Peyer's patch (tissue), 4 donors: ENCODE results near the gene FOXF1. TPM values are rescaled to one million over a fixed set of nuclear protein-coding genes. Genes with fewer than 3 reads are reported as not detected.

Experiments
- DNase-seq, 3 donors: peaks; one replicate each; pipeline ENCODE4 v3.0.0-alpha.2; 2017 to 2019
- H3K27ac ChIP-seq, 4 donors: fragments of 200-600 bp; sonication (generic); one replicate each; pipeline ENCODE4 v1.5.1; 2016 to 2019
- H3K27me3 ChIP-seq, 2 donors: fragments of 200-600 bp; sonication (generic); one replicate each; pipeline ENCODE4 v1.5.1; 2019
- H3K36me3 ChIP-seq, 3 donors: fragments of 200-600 bp; sonication (generic); one replicate each; pipeline ENCODE4 v1.5.1; 2016 to 2019
- H3K4me1 ChIP-seq, 4 donors: fragments of 200-600 bp; sonication (generic); one replicate each; pipeline ENCODE4 v1.5.1; 2016 to 2019
- H3K4me3 ChIP-seq, 4 donors: fragments of 200-600 bp; sonication (generic); 1 replicate in 3 of 4; 2 replicates in 1 of 4; pipeline ENCODE4 v1.5.1; 2016 to 2019; ENCODE audit warnings: mild to moderate bottlenecking in 1 of 4
- H3K9me3 ChIP-seq, 4 donors: fragments of 200-600 bp; sonication (generic); one replicate each; pipeline ENCODE4 v1.5.1; 2016 to 2019; ENCODE audit warnings: mild to moderate bottlenecking in 1 of 4
- CTCF ChIP-seq, 6 experiments: fragments of 450-650 bp in 4 of 6; fragments of 200-600 bp in 2 of 6; sonication (generic) in 1 of 6; IDR thresholded peaks; one replicate each; pipeline ENCODE4 v1.5.1; 2017 to 2019; ENCODE audit warnings: antibody characterized with exemption in 6 of 6, mild to moderate bottlenecking in 3 of 6, moderate library complexity in 1 of 6
- POLR2A ChIP-seq, 2 donors: fragments of 450-650 bp; IDR thresholded peaks; one replicate each; pipeline ENCODE4 v1.5.1; 2017; ENCODE audit warnings: antibody characterized with exemption in 2 of 2, mild to moderate bottlenecking in 2 of 2, moderate library complexity in 2 of 2
- total RNA-seq, 4 donors: library from RNA; depleted of rRNA; stranded (reverse); fragments of >200 nt; gene quantifications; one replicate each; pipeline ENCODE4 v1.1.0, GENCODE V29; 2016

The FOXF1 gene
- total RNA-seq, 4 donors from 2014 or later, result 4.4 to 36.3 (median 9.0) TPM

GRCh38 chr16:86508947-86509758 lies 1.2 kb upstream of the FOXF1 start:
- Histone ChIP-seq H3K27ac (peak overlapping the region; percentile 70 to 99 (median 86)), H3K36me3 (peaks cover 0 to 4% (median 0%) of the 10 kb centered on the region in 3 donors), H3K4me3 (peak overlapping the region; percentile 42 to 63 (median 60)), H3K9me3 (no peaks in the 10 kb centered on the region), H3K27me3 (peaks cover 0 to 9% of the 10 kb centered on the region in 2 donors), H3K4me1 (peaks cover 0 to 19% (median 9%) of the 10 kb centered on the region in 4 donors)
- TF ChIP-seq POLR2A (IDR thresholded peaks at IDR 0.05), result no peak
- no peak for TF ChIP-seq CTCF (IDR thresholded peaks at IDR 0.05)
- DNase-seq, result no peak

- Histone ChIP-seq H3K4me1 (peaks cover 0 to 19% (median 9%) of the 10 kb centered on the region in 4 donors), H3K27me3 (peaks cover 0 to 5% of the 10 kb centered on the region in 2 donors), H3K9me3 (no peaks in the 10 kb centered on the region), H3K4me3 (peak overlapping the region; percentile 42 to 63 (median 60)), H3K27ac (peak overlapping the region; percentile 70 to 99 (median 86)), H3K36me3 (peaks cover 0 to 4% (median 0%) of the 10 kb centered on the region in 3 donors)
- DNase-seq, result peak in 2 of 3 donors; percentile 20 to 73
- TF ChIP-seq CTCF (IDR thresholded peaks at IDR 0.05), result no peak
- no peak for TF ChIP-seq POLR2A (IDR thresholded peaks at IDR 0.05)
These were observed 415 bp upstream of the FOXF1 start for GRCh38 chr16:86509759-86510464.

GRCh38 chr16:86511317-86512161 lies 1.2 kb downstream of the FOXF1 start:
- peaks cover 0 to 5% of the 10 kb centered on the region in 2 donors for H3K27me3 ChIP-seq

GRCh38 chr16:86512301-86512859 lies 2.1 kb downstream of the FOXF1 start:
- peak overlapping the region; percentile 42 to 63 (median 60) for H3K4me3 ChIP-seq
- no peak for TF ChIP-seq POLR2A (IDR thresholded peaks at IDR 0.05)
- TF ChIP-seq CTCF (IDR thresholded peaks at IDR 0.05), result no peak
- no peaks in the 10 kb centered on the region for H3K9me3 ChIP-seq
- peaks cover 0 to 2% of the 10 kb centered on the region in 2 donors for H3K27me3 ChIP-seq
- H3K27ac ChIP-seq, result peak overlapping the region; percentile 69 to 99 (median 84)
- DNase-seq, result no peak
- peaks cover 0 to 4% (median 0%) of the 10 kb centered on the region in 3 donors for H3K36me3 ChIP-seq
- peaks cover 0 to 19% (median 9%) of the 10 kb centered on the region in 4 donors for H3K4me1 ChIP-seq

More at GRCh38 chr16:86511317-86512161, 1.2 kb downstream of the FOXF1 start:
- Histone ChIP-seq H3K9me3 (no peaks in the 10 kb centered on the region), H3K4me3 (peak overlapping the region; percentile 42 to 63 (median 60)), H3K27ac (peak overlapping the region; percentile 69 to 99 (median 84)), H3K36me3 (peaks cover 0 to 4% (median 0%) of the 10 kb centered on the region in 3 donors), H3K4me1 (peaks cover 0 to 19% (median 9%) of the 10 kb centered on the region in 4 donors)
- no peak for TF ChIP-seq POLR2A (IDR thresholded peaks at IDR 0.05)
- TF ChIP-seq CTCF (IDR thresholded peaks at IDR 0.05), result no peak
- no peak for DNase-seq
